Measurements from ENCODE around the gene SLC39A5. TPM values are rescaled to one million over a fixed set of nuclear protein-coding genes. Genes with fewer than 3 reads are reported as not detected.
A peak's percentile ranks its signal among the peaks of the same experiment; 100 is the strongest.

SLC39A5 gene
- total RNA-seq, 6 experiments from 2014 or later, result 0.10 TPM; not detected in 5

GRCh38 chr12:56247923-56248322 is 18.1 kb downstream of the SLC39A5 start:
- H3K4me1 Mint-ChIP-seq (ENCODE audit: low read depth), result no peaks in the 10 kb centered on the region
- H3K27me3 Mint-ChIP-seq (ENCODE audit: insufficient read depth), result no peaks in the 10 kb centered on the region
- no peaks in the 10 kb centered on the region for H3K9me3 Mint-ChIP-seq
- DNase-seq, result no peak
- H3K27ac Mint-ChIP-seq, result no peak overlapping the region
- H3K4me3 Mint-ChIP-seq, result no peak overlapping the region
- peaks cover 22% of the 10 kb centered on the region for H3K36me3 Mint-ChIP-seq (ENCODE audit: low read depth)
- no peak for TF ChIP-seq CTCF (IDR thresholded peaks at IDR 0.05)

- H3K27ac Mint-ChIP-seq, result no peak overlapping the region
- TF ChIP-seq CTCF (IDR thresholded peaks at IDR 0.05), result no peak
- H3K4me3 Mint-ChIP-seq, result no peak overlapping the region
- no peaks in the 10 kb centered on the region for H3K4me1 Mint-ChIP-seq (ENCODE audit: low read depth)
- no peaks in the 10 kb centered on the region for H3K27me3 Mint-ChIP-seq (ENCODE audit: insufficient read depth)
- no peak for DNase-seq
- no peaks in the 10 kb centered on the region for H3K9me3 Mint-ChIP-seq
- peaks cover 28% of the 10 kb centered on the region for H3K36me3 Mint-ChIP-seq (ENCODE audit: low read depth)
These were observed 18.9 kb downstream of the SLC39A5 start for GRCh38 chr12:56248711-56249110.

GRCh38 chr12:56252649-56253048 is 22.8 kb downstream of the SLC39A5 start:
- Mint-ChIP-seq H3K4me1 (ENCODE audit: low read depth) (peaks cover 23% of the 10 kb centered on the region), H3K27ac (no peak overlapping the region), H3K36me3 (ENCODE audit: low read depth) (peaks cover 50% of the 10 kb centered on the region), H3K9me3 (no peaks in the 10 kb centered on the region), H3K4me3 (no peak overlapping the region), H3K27me3 (ENCODE audit: insufficient read depth) (no peaks in the 10 kb centered on the region)
- TF ChIP-seq CTCF (IDR thresholded peaks at IDR 0.05), result no peak
- DNase-seq, result no peak

- peaks cover 23% of the 10 kb centered on the region for H3K4me1 Mint-ChIP-seq (ENCODE audit: low read depth)
- TF ChIP-seq CTCF (IDR thresholded peaks at IDR 0.05), result no peak
- H3K27me3 Mint-ChIP-seq (ENCODE audit: insufficient read depth), result no peaks in the 10 kb centered on the region
- no peak overlapping the region for H3K4me3 Mint-ChIP-seq
- H3K36me3 Mint-ChIP-seq (ENCODE audit: low read depth), result peaks cover 50% of the 10 kb centered on the region
- H3K9me3 Mint-ChIP-seq, result no peaks in the 10 kb centered on the region
- no peak for DNase-seq
- H3K27ac Mint-ChIP-seq, result no peak overlapping the region
These were observed 23.2 kb downstream of the SLC39A5 start for GRCh38 chr12:56253091-56253490.

GRCh38 chr12:56255671-56256070 is 25.8 kb downstream of the SLC39A5 start:
- Mint-ChIP-seq H3K9me3 (no peaks in the 10 kb centered on the region), H3K27me3 (ENCODE audit: insufficient read depth) (no peaks in the 10 kb centered on the region), H3K4me1 (ENCODE audit: low read depth) (peaks cover 37% of the 10 kb centered on the region), H3K27ac (peak overlapping the region; percentile 62), H3K4me3 (no peak overlapping the region; the same call in 1 of the 2 replicates), H3K36me3 (ENCODE audit: low read depth) (peaks cover 50% of the 10 kb centered on the region)
- TF ChIP-seq CTCF (IDR thresholded peaks at IDR 0.05), result no peak
- DNase-seq, result no peak
